Endothelial cell of umbilical vein (primary cell): ENCODE measurements around the gene TOE1.

ENCODE experiments used
- CTCF ChIP-seq, 2 donors: IDR thresholded peaks; 1 replicate in 1 of 2; 2 replicates in 1 of 2; pipeline ENCODE4 v1.5.1; 2011; ENCODE audit warnings: low read length in 2 of 2, mild to moderate bottlenecking in 2 of 2, moderate library complexity in 2 of 2, control low read depth in 1 of 2, inconsistent platforms in 1 of 2, low read depth in 1 of 2; ENCODE audit not compliant: insufficient read depth in 1 of 2; ENCODE audit errors: extremely low read depth in 1 of 2
- EZH2 ChIP-seq: IDR thresholded peaks from 2 replicates; pipeline ENCODE4 v1.6.1; 2012; ENCODE audit warnings: borderline replicate concordance, low read depth, mild to moderate bottlenecking, moderate library complexity, low read length, inconsistent platforms; ENCODE audit not compliant: severe bottlenecking
- JUN ChIP-seq: IDR thresholded peaks from 2 replicates; pipeline ENCODE4 v1.6.1; 2011; ENCODE audit warnings: borderline replicate concordance, low read depth; ENCODE audit not compliant: insufficient read length, insufficient read depth
- POLR2A ChIP-seq: IDR thresholded peaks from 2 replicates; pipeline ENCODE4 v1.6.1; 2012; ENCODE audit warnings: low read depth, mild to moderate bottlenecking, control low read depth, low read length
- POLR2AphosphoS5 ChIP-seq: IDR thresholded peaks from 2 replicates; pipeline ENCODE4 v1.6.1; 2012; ENCODE audit warnings: low read depth, mild to moderate bottlenecking, control low read depth, low read length, moderate library complexity; ENCODE audit not compliant: insufficient read depth

- TF ChIP-seq EZH2 (no peak), POLR2AphosphoS5 (no peak), CTCF (IDR thresholded peaks at IDR 0.05; ENCODE audit: extremely low read depth in 1 of 2, insufficient read depth in 1 of 2, low read depth in 1 of 2, low read length in 2 of 2) (no peak), JUN (no peak), POLR2A (no peak)
These were observed 34.7 kb upstream of the TOE1 start for GRCh38 chr1:45305231-45305630.
